GM23248 (cell line): Measurements from ENCODE around the gene FAM20C.

Source experiments
- EZH2 ChIP-seq: fragments of 200-600 bp; sonication (generic); IDR thresholded peaks from 2 replicates; pipeline ENCODE4 v1.6.1; 2018; ENCODE audit warnings: antibody characterized with exemption, mild to moderate bottlenecking; ENCODE audit not compliant: insufficient read depth, poor library complexity, severe bottlenecking
- EZH2phosphoT487 ChIP-seq: fragments of 200-600 bp; sonication (generic); IDR thresholded peaks from 2 replicates; pipeline ENCODE4 v1.6.1; 2018; ENCODE audit warnings: antibody characterized with exemption, moderate library complexity, mild to moderate bottlenecking, low read depth; ENCODE audit not compliant: insufficient read depth

DNA sequence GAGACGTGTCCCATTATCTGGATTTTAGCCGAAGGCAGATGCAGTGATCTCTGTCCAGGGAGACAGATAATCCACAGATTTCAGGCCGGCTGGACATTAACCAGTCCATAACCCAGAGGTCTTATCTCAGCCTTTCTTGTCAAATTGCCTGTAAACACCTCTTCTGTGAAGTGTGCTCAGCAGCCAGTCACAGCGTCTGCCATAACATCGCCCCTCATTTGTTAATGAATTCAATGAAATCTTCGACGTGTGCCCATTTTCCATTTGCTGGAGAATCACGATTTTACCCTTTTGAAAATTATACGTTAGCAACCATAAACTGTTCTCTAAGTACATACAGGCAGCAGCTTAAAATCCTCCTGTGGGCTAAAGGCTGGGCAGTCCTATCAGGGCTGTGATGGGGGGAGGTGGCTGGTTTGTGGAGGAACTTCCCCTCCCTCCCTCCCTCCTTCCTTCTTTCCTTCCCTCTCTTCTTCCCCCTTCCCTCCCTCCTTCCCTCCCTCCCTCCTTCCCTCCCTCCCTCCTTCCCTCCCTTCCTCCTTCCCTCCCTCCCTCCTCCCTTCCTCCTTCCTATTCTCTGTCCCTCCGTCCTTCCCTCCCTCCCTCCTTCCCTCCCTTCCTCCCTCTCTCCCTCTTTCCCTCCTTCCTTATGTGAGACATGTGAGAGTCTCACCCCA, 26.6 kb upstream of the FAM20C start:
- TF ChIP-seq EZH2phosphoT487: no peak
- no peak for TF ChIP-seq EZH2
